HG02870 (cell line): ENCODE results near the gene STRA8.

ENCODE experiments used
- ATAC-seq: cut with Tn5 transposase; IDR thresholded peaks from one replicate; pipeline ENCODE4 v1.9.1; 2021; ENCODE audit warnings: mild to moderate bottlenecking, moderate library complexity; ENCODE audit not compliant: unreplicated experiment

Gene STRA8, protein sequence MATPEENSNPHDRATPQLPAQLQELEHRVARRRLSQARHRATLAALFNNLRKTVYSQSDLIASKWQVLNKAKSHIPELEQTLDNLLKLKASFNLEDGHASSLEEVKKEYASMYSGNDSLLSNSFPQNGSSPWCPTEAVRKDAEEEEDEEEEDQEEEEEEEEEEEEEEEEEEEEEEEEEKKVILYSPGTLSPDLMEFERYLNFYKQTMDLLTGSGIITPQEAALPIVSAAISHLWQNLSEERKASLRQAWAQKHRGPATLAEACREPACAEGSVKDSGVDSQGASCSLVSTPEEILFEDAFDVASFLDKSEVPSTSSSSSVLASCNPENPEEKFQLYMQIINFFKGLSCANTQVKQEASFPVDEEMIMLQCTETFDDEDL

DNA sequence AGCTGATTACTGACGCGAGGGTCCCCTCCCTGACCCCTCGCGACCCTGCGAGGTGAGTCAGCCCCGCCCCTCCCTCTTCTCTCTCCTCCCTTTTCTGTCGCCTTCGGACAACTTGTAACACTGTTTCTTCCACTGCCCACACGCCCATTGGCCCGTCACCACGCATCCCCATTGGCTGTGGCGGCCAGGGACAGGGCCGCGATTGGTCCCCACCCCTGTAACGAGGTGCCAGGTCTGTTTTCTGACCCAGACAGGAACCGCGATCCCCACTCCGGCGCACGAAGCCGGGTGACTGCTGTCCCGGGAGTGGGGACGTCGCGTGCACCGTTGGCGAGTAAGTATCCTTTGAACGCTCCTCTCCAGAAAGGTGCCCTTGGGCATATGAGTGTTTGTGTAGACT, at the start of gene STRA8:
Gene STRA8 (plus strand): TSS at position 269 of the 400 bp plus-strand sequence. CDS start 6,687 bp downstream, outside the sequence.
- no peak for ATAC-seq

DNA sequence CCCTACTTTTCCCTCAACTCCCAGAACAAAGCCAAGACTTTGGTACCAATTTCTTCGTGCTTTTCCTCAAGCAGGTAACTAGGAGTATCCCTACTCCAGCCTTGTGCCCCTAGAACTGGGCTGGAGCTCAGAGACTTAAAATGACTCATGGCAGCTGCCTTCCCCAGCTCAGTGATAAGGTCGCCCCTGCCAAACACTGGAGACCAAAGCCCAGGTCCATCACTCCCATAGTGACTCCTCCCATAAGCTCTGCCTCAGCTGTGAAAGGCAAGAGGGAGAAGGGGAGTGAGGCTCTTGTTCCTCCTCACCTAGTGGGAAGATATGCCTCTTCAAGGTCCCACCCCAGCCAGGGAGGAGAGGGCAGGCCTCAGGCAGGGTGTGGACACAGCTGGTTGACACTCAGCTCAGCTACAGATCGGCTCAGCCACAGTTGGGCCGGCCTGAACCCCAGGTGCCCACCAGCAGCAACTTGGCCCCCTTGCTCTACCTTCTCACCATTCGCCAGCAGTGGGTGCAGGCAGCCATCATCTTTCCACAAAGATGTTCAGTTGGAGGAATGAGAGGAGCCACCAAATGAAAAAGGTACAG, 49.3 kb upstream of the STRA8 start:
- no peak for ATAC-seq

DNA sequence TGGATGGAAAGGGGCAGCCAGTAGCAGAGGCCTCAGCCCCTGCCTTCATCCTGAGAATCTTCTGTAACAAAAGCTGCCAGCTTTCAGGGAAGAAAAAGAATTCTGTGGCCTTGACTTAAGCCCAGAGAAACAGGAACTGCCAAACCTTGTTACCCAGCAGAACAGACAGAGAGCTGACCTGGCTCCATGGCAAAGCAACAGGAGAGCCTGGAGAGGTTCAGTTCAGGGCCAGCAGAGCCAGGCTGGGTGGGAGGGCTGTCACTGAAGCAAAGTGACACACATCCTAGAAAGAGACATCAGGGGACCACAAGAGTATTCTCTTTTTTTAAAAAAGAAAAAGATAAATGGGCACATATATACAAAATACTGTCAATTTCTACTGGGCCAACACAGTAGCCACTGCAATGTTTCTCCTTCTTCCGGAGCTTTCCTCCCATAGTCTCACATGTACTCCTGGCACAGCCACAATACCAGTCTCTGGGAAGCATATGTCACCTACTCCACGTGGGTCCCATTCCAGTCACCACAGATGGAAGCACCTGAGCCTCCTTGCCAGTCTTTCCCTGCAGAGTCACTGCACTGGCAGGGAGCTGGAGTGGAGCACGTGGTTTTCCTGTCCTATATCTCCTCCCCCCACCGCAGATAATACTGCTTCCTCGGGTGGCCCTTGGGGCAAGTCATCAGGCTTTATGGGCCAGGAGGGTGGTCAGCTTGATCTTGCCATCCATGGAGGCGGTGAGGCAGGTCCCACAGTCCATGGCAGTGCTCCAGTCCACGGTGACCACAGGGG, 48.0 kb upstream of the STRA8 start:
- ATAC-seq: no peak

DNA sequence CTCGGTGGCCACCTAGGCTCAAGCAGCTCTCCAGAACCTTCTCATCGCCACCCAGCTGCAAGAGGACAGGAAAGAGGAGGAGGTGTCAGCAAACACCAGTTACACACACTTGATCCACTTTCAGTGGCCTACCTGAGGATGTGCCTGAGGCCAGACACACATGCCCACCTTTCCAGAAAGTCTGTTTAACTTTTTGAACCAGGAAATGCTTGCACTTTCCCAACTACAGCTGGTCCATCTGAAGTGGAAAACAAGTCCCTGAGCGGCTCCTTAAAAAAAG, 47.4 kb upstream of the STRA8 start:
- ATAC-seq: no peak

DNA sequence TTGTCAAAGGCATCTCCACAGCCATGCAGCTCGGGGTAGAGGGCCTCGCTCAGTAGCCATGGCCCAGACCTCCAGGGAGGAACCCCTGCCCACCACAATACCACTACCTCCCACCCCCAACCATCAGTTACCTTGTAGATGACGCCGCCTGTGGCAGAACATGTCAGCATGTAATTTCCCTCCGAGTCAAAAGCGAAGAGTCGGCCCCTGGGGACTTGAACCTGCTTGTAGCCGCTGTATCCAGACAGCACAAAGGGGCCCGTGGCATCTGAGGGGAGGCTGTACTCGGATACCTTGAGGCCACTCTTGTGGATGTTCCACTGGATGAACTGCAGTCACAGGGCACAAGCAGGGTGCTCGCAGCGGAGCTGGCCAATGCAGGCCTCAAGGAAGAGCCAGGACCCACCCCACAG, 46.8 kb upstream of the STRA8 start:
- ATAC-seq: peak; percentile 67

DNA sequence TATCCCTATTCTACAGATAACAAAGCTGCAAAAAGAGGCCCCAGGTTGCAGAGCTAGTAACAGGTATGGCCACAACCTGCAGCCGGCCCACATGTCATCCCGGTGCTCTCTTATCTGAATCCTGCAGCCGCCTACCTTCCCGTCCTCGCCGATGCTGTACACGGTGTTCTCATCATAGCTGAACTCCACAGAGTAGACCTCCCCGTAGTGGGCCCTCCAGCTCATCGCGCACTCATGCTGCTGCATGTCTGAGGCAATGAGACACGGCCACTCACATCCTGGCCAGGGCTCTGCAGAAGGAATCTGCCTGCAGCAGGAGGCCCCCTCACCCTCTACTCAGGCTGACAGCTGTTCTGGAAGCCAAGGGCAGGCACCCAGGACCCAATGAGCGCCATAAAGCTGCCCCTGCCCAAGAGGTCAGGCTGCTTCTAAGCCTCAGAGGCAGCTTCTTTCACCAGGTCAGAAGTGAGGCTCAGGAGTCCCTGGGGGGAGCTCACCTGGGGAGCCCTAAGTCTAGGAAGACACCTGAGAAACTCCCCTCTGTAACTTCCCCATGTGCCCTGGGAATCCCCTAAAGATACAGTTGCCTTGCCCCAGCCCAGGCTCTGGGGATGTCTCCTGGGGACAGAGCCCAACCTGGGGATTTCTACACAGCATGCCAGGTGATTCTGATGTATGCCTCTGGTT, 45.2 kb upstream of the STRA8 start:
- ATAC-seq: peak; percentile 37

DNA sequence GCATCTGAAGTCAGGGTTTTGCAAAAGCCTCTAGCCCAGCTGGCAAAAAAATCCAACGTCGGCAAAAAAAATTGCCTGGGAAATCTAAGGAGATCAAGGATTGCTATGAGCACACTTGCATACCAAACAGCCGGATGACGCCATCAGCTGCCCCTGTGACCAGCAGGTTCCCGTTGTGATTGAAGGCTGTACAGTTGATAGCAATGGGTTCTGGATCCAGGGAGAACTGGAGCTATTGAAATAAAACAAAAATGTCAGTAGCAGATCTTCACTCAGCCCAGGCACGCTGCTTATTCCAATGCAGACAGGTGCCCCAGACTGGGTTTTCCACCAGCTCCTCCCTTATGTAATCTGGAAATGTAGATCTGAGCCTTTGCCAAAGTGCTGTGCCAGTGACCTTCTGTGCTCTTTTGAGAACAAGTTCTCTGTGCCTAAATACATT, 44.4 kb upstream of the STRA8 start:
- ATAC-seq: no peak

DNA sequence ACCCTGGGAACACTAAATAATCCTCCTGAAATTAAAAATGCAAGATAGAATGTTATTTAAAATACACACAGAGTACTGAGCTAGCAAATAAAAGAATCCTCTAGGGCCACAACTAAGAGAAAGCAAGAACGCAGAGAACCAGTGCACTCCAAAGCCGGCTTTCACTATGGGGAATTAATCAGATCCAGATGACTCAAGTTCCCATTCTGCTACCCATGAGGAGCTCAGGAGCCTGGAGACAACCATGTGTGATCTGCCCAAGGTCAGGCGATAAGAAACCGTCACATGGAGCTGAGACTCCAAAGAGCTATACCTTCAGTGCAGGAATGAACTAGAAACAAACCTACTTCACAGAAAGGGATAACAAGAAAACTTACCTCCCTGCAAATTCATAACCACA, 43.7 kb upstream of the STRA8 start:
- no peak for ATAC-seq

DNA sequence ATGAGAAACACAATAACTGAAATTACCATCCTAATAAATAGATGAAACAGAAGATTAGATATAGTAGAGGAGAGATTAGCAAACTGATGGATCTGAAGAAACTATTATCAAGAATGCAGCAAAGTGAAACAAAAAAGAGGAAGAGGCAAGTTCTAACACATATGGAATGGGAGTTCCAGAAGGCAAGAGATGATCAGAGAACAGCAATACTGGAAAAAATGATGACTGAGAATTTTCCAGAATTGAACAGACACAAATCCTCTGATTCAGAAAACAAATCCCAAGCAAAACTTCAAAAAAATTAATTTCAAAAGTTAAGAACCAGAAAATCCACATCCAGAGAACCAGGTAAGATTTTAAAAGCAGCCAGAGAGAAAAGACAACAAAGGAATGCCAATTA, 42.9 kb upstream of the STRA8 start:
- no peak for ATAC-seq

DNA sequence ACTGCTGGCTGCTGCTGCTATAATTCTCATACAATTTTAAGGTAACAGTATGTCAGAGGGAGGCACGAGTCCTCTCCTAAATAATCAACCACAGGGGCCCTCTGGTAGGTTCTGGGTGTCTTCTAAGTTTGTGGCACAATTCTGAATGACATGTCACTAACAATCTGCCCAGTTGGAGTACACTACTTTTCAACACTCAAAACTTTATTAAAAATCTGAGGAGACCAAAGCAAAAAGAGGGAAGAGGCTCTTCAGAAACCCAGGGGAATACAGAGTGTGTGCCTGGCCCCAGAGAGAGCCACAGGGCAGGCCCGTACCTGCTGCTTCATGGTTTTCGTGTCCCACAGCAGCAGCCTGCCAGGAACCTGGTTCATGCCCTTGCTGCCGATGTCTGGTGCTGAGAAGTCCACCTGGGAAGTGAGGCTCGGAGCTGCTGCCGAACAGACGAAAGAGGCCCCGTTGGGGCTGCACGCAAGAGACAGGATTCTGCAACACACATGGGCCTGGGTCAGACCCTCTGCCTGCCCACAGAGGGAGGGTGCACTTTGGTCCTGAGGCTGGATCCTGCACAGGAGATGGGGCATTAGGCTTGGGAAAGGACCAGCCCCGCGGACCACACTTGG, 40.6 kb upstream of the STRA8 start:
- ATAC-seq: no peak

DNA sequence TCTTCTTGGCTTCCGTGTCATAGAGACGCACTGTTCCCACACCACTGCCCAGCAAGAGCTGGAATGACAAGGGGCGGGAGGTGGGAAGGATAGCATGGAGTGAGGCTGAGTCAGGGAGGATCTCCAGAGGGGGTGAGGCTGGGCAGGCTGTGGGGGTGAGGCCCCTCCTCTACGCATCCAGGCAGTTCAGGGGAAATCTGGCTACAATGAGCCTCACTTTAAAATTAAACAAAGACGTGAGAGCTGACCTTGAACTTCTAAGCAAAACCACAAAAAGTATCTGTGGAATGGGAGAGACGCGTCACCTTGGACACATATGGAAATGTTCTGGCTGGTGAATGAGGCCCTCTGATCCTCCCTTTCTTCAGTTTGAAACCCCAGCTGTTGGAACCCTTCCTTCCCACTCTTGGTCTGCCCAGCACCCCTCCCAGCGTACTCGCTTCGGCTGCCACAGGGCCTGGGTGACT, 40.0 kb upstream of the STRA8 start:
- no peak for ATAC-seq

DNA sequence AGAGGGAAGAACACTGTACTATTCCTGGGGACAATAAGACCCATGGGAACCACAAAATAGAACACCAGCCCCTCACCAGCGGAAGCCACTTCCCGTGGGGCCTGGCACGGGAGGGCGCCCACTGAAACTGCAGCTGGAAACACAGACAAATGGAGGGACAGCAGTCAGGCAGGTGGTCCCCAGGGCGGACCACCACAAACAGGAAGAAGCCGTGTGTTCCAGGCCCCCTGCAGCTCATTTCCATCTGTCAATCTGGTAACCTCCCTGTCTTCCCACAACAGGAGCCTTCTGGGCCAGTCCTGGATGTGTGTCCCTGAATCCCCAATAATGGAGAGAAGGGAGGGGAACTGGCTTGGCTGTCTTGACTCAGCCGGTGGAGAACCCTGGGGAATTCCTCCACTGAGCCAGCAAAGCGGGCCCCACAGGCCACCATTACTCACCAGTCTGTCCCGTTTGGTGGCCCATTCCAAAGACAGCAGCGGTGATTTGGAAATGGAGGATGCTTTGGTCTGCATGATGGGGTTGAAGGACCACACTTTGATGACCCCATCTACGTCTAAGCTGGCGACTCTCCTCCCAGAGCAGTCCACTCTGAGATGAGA, 39.0 kb upstream of the STRA8 start:
- ATAC-seq: no peak

DNA sequence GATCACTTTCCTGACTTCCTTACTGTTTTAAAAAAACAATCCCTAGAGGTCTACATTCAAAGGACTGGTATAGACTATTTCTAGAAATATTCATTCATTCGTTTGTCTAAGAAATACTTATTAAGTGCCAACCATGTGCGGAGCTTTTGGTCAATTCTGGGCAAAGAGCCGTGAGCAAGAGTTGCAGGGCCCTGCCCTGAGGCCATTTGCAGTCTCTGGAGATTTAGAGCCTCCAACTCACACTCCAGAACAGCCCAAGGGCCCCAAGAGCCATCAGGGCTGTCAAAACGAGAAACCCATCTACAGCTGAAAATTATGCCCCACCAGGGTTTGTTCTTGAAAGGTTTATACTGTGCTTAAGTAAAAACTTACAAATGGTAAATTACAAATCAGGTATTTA, 38.5 kb upstream of the STRA8 start:
- no peak for ATAC-seq

DNA sequence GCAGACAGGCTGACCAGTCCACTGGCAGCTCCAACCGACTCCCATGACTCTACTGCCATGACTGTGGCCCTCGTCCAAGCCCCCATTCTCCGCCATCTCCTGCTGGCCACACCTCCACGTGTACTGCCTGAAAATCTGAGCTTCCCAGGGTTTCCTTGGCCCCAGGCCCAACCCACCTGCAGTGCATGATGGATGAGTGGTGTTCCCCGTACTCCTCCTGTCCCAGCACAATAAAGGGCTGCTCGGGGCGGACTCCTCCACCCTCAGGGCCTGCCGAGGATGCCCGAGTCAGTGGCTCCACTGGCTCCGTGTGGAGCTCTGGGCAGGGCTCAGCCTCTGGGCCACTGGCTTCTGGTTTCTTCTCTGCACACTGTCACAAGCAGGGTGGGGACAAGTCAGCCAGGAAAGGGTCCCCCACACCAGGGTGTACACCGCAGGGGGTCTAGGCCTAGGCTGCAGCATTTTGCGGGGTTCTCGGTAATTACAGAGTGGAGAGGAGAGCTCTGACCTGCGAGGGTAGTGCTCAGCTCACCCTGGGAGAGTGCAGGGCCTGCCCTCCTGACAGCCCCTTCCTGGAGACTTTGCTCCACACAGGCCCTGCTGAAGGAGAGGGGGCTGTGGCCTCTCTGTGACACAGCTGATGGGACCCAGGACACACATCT, 37.5 kb upstream of the STRA8 start:
- ATAC-seq: no peak

DNA sequence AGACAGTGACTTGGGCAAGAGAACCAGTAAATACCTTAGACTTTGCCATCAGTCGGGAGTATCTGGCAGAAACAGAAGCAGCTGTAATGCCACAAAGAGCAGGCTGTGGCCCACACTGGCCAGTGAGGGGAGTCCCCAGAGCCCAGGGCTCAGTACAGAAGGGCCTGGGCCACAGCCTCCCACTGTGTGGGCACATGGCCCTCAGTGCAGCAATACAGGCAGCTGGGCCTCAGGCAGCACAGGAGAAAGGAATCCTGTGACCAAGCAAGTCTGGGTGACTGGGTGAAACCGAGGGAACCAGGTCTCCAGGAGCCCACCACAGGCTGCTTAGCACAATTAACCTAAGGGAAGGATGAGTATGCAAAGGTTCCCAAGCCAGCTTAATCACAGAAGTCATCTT, 36.3 kb upstream of the STRA8 start:
- no peak for ATAC-seq

DNA sequence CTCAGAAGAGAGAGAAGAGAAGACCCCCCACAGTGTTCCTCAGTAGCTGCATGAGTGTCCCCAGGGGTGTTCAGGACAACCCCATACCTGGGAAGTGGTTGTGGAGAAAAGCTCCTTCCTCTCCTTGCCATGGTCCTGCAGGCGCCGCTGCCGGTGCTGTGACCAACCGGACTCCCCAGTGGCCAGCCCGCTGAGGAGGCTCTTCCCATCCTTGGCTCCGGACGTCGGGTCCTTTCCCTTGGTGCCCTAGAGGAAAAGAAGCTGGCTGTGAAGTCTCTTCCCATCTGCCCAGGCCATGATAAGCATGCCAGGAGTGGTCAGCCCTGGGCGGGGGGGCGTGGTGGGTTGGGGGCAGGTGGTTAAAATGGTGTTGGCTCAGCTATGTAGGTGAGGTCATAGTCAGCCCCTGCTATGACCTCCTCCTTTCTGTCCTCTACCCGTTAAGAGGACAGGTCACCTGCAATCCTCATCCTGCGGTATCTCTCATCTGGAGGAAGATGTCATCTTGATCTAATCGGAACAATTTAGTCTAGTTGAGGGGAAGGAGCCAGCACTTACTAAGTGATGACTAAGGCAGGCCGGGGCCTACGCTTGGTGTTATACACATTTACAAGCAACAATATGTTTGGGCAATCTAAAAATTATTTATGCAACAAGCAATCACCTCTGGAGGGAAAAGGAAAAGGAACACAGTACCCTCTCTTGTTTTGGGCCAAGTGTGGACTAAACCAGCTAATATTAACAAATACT, 35.6 kb upstream of the STRA8 start:
- no peak for ATAC-seq

DNA sequence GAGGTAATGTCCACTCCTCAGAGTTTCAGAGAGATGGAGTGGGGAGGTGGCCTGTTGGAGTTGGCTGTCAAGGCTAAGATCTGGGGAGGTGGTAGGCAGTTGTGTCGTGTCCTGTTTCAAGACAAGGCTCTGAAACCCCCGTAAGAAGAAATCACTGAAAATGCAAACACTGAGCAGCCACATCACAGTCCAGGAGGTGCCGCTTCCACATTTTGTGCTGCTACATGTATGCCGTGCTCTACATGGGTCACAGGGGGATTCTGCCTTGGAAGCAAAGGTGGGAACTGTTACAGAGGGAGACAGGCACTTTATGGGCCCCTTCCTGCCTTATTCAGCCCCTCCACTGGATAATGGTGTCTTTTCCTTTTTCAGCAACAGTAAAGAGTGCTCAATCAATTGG, 34.2 kb upstream of the STRA8 start:
- peak; percentile 46 for ATAC-seq

DNA sequence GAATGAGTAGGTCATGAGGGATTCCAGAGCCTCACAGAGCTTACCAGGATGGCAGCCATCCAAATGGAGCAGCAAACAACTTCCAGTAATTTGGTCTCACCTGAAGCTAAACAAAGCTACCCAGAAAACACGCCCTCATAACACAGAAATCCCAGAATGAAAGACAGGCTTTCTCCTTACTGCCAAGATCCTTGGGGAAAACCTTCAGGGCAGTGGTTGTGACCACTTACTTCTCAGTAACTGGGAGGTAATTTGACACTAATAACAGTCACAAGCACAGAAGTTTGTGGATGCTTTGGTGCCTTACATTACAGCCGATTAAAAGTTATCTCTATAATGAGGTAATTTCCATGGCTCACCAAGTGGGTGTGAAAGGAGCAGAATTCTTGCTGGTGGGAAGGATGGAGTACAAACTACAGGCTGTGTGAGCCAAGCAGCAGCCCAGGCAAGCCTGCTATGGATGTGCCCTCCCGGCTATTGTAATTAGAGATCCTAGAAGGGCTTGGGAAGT, 32.8 kb upstream of the STRA8 start:
- no peak for ATAC-seq

DNA sequence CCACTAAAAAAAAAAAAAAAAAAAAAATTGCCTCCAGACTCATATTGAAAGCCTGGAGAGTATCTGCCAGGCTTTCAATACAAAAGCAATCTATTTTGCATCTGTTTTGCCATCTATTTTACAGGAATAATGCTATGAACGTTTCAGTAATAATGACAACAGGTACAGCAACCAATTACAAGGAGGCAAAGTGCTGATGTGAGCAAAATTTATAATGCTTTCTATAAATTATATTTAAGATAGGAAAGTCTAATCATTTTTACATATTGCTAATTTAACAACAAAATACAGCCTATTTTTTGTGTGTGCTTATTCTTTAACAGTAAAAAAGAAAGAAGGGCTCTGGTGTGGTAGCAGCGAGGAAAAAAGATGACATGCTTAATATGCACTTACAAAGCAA, 32.3 kb upstream of the STRA8 start:
- ATAC-seq: no peak
